ENCODE data around the gene ARCN1.

The ARCN1 gene

DNA sequence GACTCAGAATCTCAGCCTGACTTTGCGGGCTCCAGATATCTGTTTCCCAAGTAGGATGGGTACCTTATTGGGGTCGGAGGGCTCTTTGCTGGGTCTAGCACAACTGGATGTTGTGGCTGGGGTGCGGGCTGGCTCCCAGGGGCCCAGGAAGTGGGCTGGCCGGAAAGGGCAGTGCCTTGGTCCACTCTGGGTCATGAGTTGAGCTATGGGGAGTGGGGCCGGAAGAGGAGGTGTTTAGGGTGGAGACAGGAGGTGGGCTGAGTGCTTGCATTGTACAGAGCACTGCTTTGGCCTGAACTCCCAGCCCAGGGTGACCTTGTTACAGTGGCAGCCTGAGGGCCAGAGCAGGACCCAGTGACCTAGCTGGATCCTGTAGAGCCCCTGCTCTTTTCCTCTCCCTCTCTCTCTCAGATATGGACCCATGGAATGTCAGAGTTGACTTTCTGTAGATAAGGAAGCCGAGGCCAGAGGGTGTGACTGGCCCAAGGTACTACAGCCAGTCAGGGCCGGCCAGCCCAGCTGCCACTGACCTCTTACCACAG lies 48.4 kb downstream of the ARCN1 start:
- DNase-seq (ENCODE audit: low read depth in 1 of 2, low spot score in 1 of 2): no peak

DNA sequence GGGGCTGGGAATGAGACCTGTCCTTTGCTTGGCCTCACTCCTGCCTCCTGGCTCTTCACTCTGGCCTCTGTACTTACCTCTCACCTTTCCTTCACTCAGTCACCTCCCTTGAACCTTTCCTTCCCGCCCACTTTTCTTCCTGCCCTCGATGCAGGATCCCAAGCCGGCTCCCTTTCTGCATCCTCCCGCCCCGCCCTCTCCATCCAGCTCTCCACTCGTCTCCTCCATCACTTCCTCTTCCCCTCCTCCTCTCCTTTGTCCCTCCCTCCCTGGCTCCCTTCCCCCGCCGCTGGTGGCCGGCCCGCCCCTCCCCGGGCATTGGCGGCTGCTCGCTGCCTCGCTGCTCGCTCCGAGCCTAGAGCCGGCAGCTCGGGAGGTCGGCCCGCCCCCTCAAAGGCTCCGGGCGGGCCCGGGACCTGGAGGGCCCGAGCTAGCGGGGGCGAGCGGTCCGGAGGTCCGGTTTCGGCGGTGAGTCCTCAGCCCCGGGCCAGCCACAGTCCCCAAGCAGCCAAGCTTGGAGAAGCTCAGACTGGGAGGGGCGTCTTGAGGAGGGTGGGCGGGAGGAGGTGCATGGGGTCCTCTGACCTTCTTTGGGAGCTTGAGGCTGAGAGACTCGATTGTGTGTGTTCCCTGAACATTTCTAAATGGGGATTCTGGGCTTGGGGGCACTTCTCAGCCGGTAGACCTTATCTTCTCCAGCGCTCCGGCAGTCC lies 49.0 kb downstream of the ARCN1 start:
- no peak for DNase-seq (ENCODE audit: low read depth in 1 of 2, low spot score in 1 of 2)

DNA sequence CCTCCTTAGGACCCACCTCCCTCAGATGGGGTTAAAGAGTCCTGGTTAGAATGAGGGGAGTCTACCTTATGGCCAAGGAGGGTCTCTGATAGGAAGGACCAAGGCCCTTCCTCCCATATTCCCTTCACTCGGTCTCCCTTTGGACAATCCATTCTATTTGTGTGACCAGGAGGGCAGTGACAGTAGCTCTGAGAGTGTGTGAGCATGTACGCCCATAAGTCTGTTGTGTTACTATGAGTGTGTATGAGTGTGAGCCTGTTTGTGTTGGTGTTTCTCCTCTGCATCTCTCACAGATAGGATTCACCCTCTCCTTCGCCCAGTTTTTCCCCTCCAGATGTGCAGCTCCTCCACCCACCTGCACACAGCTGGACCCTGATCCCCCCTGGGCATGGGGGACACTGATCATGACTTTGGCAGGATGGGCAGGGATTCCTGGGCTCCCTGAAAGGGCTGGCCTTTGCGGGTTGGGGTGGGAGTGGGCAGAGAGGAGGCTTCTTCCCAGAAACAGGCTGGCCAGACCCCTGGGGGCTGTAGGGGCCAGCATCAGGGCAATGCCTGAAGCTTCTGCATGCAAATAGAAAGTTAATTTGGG lies 49.7 kb downstream of the ARCN1 start:
- no peak for DNase-seq (ENCODE audit: low read depth in 1 of 2, low spot score in 1 of 2)

DNA sequence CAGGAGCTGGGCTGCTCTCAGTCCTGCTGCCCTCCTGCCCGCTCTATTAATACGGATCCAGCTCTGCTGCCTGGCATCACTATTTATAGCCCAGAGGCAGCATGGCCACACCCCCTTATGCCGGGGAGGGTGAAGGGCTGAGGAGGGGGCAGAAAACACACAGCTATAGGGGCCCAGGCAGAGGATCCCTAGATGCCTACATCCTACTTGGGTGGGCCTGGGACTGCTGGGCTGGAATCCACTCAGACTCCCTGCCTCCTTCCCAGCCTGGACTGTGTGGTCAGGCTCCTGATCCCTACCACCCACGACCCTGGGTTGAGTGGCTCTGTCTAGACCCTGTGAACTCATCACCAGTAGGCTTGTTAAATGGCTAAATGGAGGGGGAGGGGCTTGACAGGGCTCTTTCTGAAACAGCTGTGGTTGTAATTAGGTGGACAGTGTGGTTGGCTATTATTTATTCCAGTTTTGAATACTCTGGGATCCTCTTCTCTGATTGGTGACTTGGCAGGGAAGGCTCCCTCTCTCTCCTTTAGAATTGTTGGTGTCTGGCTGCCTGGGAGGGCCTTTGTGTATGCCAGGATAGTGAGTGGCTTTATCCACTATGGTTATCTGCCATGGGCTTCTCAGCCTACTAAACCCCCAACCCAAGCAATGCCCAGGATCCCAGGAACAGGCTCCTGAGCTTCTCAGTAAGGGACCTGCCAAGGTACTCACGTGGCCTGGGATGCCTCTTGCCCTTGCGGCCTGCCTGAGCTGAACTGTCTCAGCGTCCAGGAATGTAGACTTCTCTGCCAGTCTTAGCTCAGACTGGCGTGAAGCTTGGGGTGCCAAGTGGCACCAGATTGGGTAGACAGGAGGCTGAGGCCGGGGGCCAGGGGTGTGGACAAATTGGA lies 50.4 kb downstream of the ARCN1 start:
- DNase-seq (ENCODE audit: low read depth in 1 of 2, low spot score in 1 of 2): no peak

DNA sequence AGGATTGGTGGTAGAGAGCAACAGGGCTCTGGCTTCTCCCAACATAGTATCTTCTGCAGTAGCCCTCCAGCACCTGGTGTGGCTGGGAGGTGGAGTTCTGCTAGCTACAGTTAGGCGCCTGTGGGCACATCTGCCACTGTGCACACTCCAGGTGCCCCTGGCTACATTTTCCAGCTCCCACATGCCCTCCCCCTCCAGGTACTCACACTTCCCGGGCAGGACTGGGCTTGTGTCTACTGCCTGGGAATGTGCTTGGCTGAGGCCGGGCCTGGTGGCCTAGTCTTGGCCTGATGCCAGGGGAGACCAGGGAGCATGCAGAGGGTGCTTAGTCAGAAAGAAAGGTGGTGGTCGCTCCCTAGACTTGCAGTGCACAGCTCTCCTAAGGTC lies 51.1 kb downstream of the ARCN1 start:
- DNase-seq (ENCODE audit: low read depth in 1 of 2, low spot score in 1 of 2): no peak

DNA sequence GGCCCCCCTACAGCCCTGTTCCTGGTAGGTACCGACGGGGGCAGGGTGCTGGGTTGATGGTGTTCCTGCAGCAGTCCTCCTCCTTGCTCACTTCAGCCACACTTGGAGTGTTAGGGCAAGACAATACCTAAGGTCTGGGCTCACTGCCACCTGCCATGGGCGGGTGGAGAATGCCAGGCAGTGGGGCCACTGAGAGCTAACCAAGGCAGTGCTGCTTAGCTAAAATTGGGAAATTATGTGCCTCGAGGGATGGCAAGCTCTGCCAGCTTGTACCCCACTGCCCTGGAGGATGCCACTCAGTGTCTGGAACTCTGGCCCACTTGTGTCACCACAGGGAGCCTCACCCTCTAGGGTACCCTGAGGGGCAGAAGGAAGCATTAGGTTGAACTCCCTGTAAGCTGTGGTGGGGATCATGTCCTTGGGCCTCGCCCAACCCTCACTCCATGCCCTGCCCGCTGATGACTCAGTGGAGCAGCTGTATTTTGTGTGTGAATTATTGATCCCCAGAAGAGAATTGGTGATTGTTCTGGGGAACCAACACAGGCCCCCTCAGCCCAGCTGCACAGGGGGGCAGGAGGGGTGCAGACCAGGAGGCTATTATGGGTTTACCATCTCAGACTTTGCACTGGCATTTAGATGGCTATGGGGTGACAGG lies 53.0 kb downstream of the ARCN1 start:
- DNase-seq (ENCODE audit: low read depth in 1 of 2, low spot score in 1 of 2): no peak

- DNase-seq (ENCODE audit: low read depth in 1 of 2, low spot score in 1 of 2): no peak
Measured at GRCh38 chr11:118625976-118626375, 53.8 kb downstream of the ARCN1 start.

- DNase-seq (ENCODE audit: low read depth in 1 of 2, low spot score in 1 of 2): no peak
Measured at GRCh38 chr11:118627566-118627965, 55.4 kb downstream of the ARCN1 start.

- no peak for DNase-seq (ENCODE audit: low read depth in 1 of 2, low spot score in 1 of 2)
Measured at GRCh38 chr11:118628031-118628430, 55.8 kb downstream of the ARCN1 start.

GRCh38 chr11:118628432-118628831 lies 56.2 kb downstream of the ARCN1 start:
- DNase-seq (ENCODE audit: low read depth in 1 of 2, low spot score in 1 of 2): no peak

- no peak for DNase-seq (ENCODE audit: low read depth in 1 of 2, low spot score in 1 of 2)
Measured at GRCh38 chr11:118628861-118629549, 56.8 kb downstream of the ARCN1 start.

GRCh38 chr11:118629761-118630661 lies 57.8 kb downstream of the ARCN1 start:
- DNase-seq (ENCODE audit: low read depth in 1 of 2, low spot score in 1 of 2): no peak

DNA sequence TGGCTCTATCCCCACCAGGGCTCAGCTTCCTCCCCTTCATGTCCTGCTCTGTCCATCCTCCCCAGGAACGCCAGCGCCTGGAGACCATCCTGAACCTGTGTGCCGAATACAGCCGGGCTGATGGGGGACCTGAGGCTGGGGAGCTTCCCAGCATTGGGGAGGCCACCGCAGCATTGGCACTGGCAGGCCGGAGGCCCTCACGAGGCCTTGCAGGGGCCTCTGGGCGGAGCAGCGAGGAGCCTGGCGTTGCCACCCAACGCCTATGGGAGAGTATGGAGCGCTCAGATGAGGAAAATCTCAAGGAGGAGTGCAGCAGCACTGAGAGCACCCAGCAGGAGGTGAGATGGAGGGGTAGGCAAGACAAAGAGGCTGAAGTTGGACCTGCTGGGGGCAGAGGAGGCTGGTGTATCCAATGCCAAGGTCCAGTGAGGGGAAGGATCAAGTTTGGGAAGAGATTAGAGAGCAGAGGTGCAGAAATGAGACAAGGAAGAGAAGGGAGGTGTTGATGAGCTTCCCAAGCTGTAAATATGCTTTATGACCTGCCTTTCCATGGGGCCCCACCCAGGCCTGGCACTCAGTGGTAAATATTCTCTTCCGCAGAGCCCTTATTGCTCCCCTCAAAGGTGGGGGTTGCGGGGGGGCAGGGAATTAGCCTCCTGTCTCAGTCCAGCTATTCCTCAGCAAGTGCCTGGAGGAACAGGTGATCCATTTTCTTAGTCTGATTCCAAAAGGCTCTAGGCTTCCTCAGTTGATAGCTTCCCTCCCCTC lies 59.1 kb downstream of the ARCN1 start:
- DNase-seq (ENCODE audit: low read depth in 1 of 2, low spot score in 1 of 2): no peak

DNA sequence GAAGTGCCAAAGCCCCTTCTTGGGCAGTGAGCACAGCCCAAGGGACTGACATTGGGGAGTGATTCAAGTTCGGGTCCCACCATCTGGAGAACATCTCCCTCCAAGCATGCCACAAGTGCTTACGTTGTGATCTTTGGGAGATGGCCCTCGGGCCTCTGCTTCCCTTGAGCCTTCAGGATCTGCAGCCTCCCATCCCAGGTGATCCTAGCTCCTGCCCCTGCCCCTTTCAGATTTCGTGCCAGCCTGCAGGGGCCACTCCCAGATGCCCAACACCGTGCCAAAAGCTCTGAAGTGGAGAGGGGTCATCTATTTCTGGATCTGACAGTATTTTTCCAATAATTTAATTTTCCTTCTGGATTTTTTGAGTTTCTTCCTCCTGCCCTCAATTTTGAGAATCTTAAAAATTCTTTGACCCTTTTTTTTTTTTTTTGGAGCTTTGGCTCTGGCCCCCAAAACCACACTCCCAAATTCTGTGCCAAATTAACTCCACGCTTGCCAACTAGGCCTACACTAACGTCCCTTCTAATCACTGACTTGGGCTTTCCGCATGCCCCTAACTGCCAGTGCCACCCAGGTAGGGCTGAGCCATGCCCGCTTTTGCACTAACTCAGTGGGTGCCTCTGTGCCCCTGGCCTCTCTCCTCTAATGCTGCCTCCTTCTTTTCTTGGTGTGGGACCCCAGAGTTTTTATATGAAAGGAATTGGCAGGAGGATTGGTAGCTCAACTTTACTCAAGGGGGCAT lies 60.5 kb downstream of the ARCN1 start:
- no peak for DNase-seq (ENCODE audit: low read depth in 1 of 2, low spot score in 1 of 2)

DNA sequence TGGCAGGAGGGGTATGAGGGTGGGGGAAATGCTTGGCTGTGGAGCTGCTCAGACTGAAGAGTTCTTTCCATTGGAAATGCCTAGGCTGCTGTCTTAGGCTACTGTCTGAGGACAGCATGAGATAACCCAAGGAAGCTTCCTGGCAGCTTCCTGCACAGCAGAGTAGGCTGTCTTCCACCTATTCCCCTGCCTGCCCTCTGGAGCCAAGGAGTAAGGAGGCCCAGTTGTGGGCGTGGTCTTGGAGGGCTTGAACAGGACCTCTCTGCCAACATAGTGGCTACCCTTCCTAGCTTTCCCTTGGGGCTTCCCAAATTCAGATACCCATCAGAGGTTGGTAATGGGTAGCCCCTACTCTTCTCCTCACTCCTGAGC lies 61.1 kb downstream of the ARCN1 start:
- DNase-seq (ENCODE audit: low read depth in 1 of 2, low spot score in 1 of 2): no peak

- DNase-seq (ENCODE audit: low read depth in 1 of 2, low spot score in 1 of 2): no peak
Measured at GRCh38 chr11:118633979-118634378, 61.8 kb downstream of the ARCN1 start.

- DNase-seq (ENCODE audit: low read depth in 1 of 2, low spot score in 1 of 2): no peak
Measured at GRCh38 chr11:118634431-118635236, 62.4 kb downstream of the ARCN1 start.

DNA sequence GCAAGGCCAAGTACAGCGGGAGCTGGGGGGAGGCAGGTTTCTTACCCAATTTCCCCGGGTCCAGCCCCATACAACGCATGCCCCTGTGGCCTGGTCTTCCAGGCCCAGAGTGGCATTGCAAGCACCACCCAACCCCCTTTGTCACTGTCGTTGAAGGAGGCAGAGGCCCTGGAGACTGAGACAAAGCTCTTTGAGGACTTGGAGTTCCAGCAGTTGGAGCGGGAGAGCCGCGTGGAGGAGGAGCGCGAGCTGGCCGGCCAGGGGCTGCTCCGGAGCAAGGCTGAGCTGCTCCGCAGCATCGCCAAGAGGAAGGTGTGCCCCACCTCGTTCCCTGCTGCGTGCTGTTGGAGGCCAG lies 63.0 kb downstream of the ARCN1 start:
- no peak for DNase-seq (ENCODE audit: low read depth in 1 of 2, low spot score in 1 of 2)

Measured in activated CD4-positive, alpha-beta T cell treated with anti-CD3 and anti-CD28 coated beads, Interleukin-2, amount 50 U/mL, for 24 hours (primary cell).